Tibial nerve (tissue), 4 donors: Measurements from ENCODE around the gene KATNB1. TPM values are rescaled to one million over a fixed set of nuclear protein-coding genes. Genes with fewer than 3 reads are reported as not detected.
A peak's percentile ranks its signal among the peaks of the same experiment; 100 is the strongest.

ENCODE experiments used
- DNase-seq, 2 donors: peaks; one replicate each; pipeline ENCODE4 v3.0.0-alpha.2; 2019; ENCODE audit warnings: low spot score in 2 of 2
- H3K27ac ChIP-seq, 4 donors: fragments of 200-600 bp; sonication (generic) in 3 of 4; one replicate each; pipeline ENCODE4 v1.5.1; 2017 to 2019; ENCODE audit warnings: mild to moderate bottlenecking in 1 of 4
- H3K27me3 ChIP-seq, 2 donors: fragments of 200-600 bp; sonication (generic) in 1 of 2; one replicate each; pipeline versions ENCODE4 v1.5.1 to v1.6.0; 2017 to 2019
- H3K36me3 ChIP-seq, 3 donors: fragments of 200-600 bp; sonication (generic); one replicate each; pipeline ENCODE4 v1.5.1; 2018 to 2019
- H3K4me1 ChIP-seq, 4 donors: fragments of 200-600 bp; sonication (generic) in 3 of 4; one replicate each; pipeline ENCODE4 v1.5.1; 2017 to 2019
- H3K4me3 ChIP-seq, 4 donors: fragments of 200-600 bp; sonication (generic) in 3 of 4; one replicate each; pipeline ENCODE4 v1.5.1; 2017 to 2019; ENCODE audit warnings: mild to moderate bottlenecking in 1 of 4, moderate library complexity in 1 of 4
- H3K9me3 ChIP-seq, 4 donors: fragments of 200-600 bp; sonication (generic) in 3 of 4; one replicate each; pipeline ENCODE4 v1.5.1; 2017 to 2019
- EP300 ChIP-seq, 2 donors: sonication (generic); formaldehyde crosslinking; IDR thresholded peaks; one replicate each; pipeline ENCODE4 v1.6.1; 2017; ENCODE audit warnings: antibody characterized with exemption in 2 of 2, mild to moderate bottlenecking in 1 of 2
- POLR2A ChIP-seq, 2 donors: fragments of 450-650 bp; IDR thresholded peaks; one replicate each; pipeline ENCODE4 v1.6.1; 2017; ENCODE audit warnings: antibody characterized with exemption in 2 of 2, mild to moderate bottlenecking in 2 of 2, moderate library complexity in 2 of 2
- WGBS, 2 donors: methylation state at CpG; one replicate each; pipeline ENCODE4 v1.1.5; 2018; 5-methylcytosine and 5-hydroxymethylcytosine counted together
- total RNA-seq, 4 donors: library from RNA; depleted of rRNA; stranded (reverse); fragments of >200 nt; gene quantifications; one replicate each; pipeline ENCODE4 v1.1.0, GENCODE V29; 2016
- TF ChIP-seq, protein P1 (sequence below), 5 experiments: fragments of 200-600 bp in 3 of 5; fragments of 450-650 bp in 2 of 5; sonication (generic) in 3 of 5; IDR thresholded peaks; one replicate each; pipeline ENCODE4 v1.5.1; 2016 to 2019; ENCODE audit warnings: antibody characterized with exemption in 5 of 5, mild to moderate bottlenecking in 3 of 5, moderate library complexity in 2 of 5

Gene KATNB1
- total RNA-seq, 4 donors from 2014 or later, result 21.0 to 36.8 (median 27.5) TPM

DNA sequence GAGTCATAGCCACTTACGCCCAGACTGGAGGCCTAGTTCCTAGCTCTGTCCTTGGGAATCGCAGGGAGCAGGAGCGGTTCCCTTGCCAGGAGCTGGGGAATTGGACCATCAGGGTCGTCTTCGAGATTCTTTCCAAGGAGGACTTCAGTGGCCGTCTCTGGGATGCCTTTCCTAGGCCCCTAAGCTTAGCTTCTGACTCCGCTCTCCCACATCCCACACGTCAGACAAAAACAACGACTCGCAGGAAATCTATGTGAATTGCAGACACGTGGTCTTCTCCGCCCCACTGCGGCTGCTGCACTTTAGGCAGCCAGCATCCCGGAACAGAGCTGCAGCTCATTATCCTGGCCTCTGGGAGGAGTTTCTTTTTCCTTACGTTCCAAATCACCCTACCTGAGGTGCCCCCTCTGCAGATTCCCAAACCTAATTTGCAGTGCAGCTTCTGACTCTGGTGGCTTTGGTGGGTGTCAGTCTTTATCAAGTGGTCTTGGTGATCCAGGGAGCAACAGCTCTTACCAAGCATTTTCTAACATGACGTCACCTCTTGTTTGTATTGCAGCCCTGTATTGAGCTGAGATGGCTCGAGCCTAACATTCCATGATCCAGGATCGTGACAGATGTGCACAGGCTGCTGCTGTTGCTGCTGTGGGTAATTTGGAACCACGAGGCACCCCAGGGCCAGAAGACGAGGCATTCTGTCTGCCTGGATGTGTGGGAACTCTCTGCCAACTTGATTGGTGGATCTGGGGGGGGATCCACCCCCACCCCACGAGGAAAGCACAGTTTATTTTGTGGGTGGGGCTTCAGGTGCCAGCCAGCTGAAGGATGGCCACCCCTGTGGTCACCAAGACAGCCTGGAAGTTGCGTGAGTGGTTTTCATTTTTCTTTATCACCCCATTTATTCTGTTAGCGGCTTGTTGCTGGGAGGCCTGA is 1.1 kb downstream of the KATNB1 start:
- Histone ChIP-seq H3K27ac (peak overlapping the region in 3 of 4 donors; percentile 73 to 82 (median 78)), H3K9me3 (no peaks in the 10 kb centered on the region), H3K4me1 (peaks cover 0 to 28% (median 16%) of the 10 kb centered on the region in 4 donors), H3K36me3 (peaks cover 0 to 13% (median 0%) of the 10 kb centered on the region in 3 donors), H3K27me3 (no peaks in the 10 kb centered on the region), H3K4me3 (peak overlapping the region; percentile 59 to 81 (median 74))
- TF ChIP-seq POLR2A (IDR thresholded peaks at IDR 0.05) (no peak), EP300 (IDR thresholded peaks at IDR 0.05) (no peak)
- TF ChIP-seq, protein P1, sequence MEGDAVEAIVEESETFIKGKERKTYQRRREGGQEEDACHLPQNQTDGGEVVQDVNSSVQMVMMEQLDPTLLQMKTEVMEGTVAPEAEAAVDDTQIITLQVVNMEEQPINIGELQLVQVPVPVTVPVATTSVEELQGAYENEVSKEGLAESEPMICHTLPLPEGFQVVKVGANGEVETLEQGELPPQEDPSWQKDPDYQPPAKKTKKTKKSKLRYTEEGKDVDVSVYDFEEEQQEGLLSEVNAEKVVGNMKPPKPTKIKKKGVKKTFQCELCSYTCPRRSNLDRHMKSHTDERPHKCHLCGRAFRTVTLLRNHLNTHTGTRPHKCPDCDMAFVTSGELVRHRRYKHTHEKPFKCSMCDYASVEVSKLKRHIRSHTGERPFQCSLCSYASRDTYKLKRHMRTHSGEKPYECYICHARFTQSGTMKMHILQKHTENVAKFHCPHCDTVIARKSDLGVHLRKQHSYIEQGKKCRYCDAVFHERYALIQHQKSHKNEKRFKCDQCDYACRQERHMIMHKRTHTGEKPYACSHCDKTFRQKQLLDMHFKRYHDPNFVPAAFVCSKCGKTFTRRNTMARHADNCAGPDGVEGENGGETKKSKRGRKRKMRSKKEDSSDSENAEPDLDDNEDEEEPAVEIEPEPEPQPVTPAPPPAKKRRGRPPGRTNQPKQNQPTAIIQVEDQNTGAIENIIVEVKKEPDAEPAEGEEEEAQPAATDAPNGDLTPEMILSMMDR (IDR thresholded peaks at IDR 0.05), result peak in 2 of 5 experiments; percentile 8 to 12
- DNase-seq, result peak in 1 of 2 donors; percentile 25
- 11 to 15% methylated on average over 22 to 23 of the region's 23 CpGs for WGBS, 2 donors

DNA sequence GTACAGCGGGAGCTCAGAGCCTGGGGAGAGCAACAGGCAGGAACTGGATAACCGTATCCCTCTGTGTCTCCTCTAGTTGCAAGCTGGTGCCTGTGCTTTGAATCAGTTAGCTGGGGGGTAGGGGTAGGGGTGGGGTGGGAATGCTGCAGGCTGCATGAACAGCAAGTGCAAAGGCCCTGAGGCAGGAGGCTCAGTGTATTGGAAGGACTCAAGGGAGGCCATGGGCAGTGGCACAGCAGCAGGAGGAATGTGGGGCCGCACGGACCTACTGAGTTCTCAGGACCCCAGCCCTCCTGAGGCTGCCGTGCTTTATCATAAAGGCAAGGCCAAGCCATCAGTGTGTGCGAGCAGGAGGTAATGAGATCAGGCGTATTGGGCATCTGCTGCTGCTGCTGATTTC is 3.3 kb downstream of the KATNB1 start:
- peaks cover 0 to 32% (median 0%) of the 10 kb centered on the region in 3 donors for H3K36me3 ChIP-seq
- no peaks in the 10 kb centered on the region for H3K9me3 ChIP-seq
- H3K4me3 ChIP-seq, result no peak overlapping the region
- TF ChIP-seq, protein P1 (IDR thresholded peaks at IDR 0.05), result no peak
- no peak for TF ChIP-seq POLR2A (IDR thresholded peaks at IDR 0.05)
- no peaks in the 10 kb centered on the region for H3K27me3 ChIP-seq
- no peak overlapping the region for H3K27ac ChIP-seq
- peaks cover 0 to 28% (median 16%) of the 10 kb centered on the region in 4 donors for H3K4me1 ChIP-seq
- WGBS, 2 donors, result 96 to 97% methylated on average over 7 of the region's 7 CpGs
- no peak for DNase-seq

DNA sequence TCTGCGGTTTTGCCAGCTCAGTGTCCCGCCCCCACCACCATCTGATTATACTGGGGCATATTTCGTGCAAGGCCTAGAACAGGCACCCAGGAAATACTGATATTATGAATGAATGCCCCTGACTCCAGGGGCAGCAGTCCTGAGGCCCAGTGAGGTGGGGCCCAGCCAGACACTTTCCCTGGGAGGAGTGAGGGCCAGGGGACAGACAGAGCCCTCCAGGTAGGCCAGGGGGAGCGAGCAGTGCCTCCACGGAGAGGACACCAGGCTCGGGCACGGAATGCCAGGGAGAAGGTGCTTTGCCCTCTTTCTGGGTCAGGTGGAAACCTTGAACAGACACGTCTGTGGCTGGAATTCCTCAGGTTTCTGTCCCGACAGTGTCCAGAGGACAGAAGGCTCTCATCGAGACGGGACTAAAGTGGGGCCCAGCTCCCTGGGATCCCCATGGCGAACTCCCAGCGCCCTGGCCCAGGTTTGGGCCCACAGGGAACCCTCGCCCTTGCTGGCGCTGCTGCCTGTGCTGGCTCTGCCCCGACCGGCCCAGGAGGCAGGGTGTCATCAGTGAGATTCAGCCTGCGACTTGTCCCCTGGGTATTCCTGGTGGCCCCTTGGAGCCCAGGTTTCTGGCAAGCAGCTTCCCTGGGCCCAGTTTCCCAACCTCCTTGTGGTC is 4.3 kb downstream of the KATNB1 start:
- TF ChIP-seq, protein P1 (IDR thresholded peaks at IDR 0.05), result no peak
- peaks cover 0 to 23% (median 10%) of the 10 kb centered on the region in 4 donors for H3K4me1 ChIP-seq
- no peaks in the 10 kb centered on the region for H3K9me3 ChIP-seq
- H3K27me3 ChIP-seq, result no peaks in the 10 kb centered on the region
- DNase-seq, result no peak
- H3K36me3 ChIP-seq, result peaks cover 0 to 42% (median 0%) of the 10 kb centered on the region in 3 donors
- H3K27ac ChIP-seq, result no peak overlapping the region
- WGBS, 2 donors, result 92 to 93% methylated on average over 11 to 18 of the region's 18 CpGs
- no peak overlapping the region for H3K4me3 ChIP-seq

DNA sequence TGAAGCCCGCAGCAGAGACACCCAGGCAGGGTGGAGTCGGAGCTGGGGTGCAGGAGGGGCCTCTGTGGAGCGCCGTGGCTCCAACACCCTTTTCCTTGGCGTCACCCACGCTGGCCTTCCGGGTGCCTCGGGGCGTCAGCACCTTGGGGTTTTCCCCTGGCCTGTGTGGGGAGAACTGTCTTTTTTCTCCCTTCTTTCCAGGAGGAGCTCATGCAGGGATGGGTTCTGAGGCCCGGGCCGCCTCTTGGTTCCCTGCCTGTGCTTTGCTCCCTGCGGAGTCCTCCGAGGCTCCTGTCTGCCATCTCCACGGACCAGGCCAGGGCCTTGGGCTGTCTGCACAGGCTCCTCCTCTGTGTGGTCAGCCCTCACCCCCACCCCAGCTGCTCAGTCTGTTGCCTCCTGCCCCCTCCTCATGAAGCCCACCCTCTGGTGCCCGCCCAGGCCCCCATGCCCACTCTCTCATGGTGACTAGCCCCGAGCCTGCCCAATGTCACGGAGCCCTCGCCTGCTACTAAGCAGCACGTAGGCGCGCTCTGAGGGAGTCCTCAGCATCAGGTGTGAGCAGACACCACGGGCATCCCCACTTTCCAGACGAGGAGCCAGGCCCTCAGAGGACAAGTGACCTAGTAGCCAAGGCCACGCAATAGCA is 5.0 kb downstream of the KATNB1 start:
- DNase-seq, result no peak
- Histone ChIP-seq H3K27ac (no peak overlapping the region), H3K9me3 (no peaks in the 10 kb centered on the region), H3K4me1 (peaks cover 0 to 23% (median 10%) of the 10 kb centered on the region in 4 donors), H3K36me3 (peaks cover 0 to 49% (median 0%) of the 10 kb centered on the region in 3 donors), H3K27me3 (no peaks in the 10 kb centered on the region), H3K4me3 (no peak overlapping the region)
- TF ChIP-seq POLR2A (IDR thresholded peaks at IDR 0.05), result no peak
- no peak for TF ChIP-seq EP300 (IDR thresholded peaks at IDR 0.05)
- TF ChIP-seq, protein P1 (IDR thresholded peaks at IDR 0.05), result no peak
- 93% methylated on average over 24 of the region's 24 CpGs for WGBS, 2 donors
